Breast epithelium (tissue), 3 donors: ENCODE results near the gene GLRX.
A peak's percentile ranks its signal among the peaks of the same experiment; 100 is the strongest.

Experiments used
- CTCF ChIP-seq, 3 donors: fragments of 450-650 bp; IDR thresholded peaks; one replicate each; pipeline ENCODE4 v1.5.1; 2016 to 2017; ENCODE audit warnings: antibody characterized with exemption in 3 of 3, mild to moderate bottlenecking in 3 of 3, moderate library complexity in 3 of 3
- POLR2A ChIP-seq: fragments of 450-650 bp; IDR thresholded peaks from one replicate; pipeline ENCODE4 v1.6.1; 2016; ENCODE audit warnings: antibody characterized with exemption, mild to moderate bottlenecking, moderate library complexity
- POLR2AphosphoS5 ChIP-seq, 3 donors: sonication (generic); formaldehyde crosslinking; IDR thresholded peaks; one replicate each; pipeline ENCODE4 v1.6.1; 2017; ENCODE audit warnings: antibody characterized with exemption in 3 of 3

- TF ChIP-seq CTCF (IDR thresholded peaks at IDR 0.05) (no peak), POLR2A (no peak), POLR2AphosphoS5 (IDR thresholded peaks at IDR 0.05) (peak in 1 of 3 donors; percentile 36)
These were observed 434 bp downstream of the GLRX start for GRCh38 chr5:95822043-95822541.
